ENCODE measurements around the gene NACAD. TPM values are rescaled to one million over a fixed set of nuclear protein-coding genes. Genes with fewer than 3 reads are reported as not detected.
"Not testable (repeated sequence)": the region's sequence is repeated elsewhere in the genome, so short reads cannot be mapped to it uniquely, and the experiment has no call there.

NACAD gene
- total RNA-seq, 1 donor from 2014 or later = 9.6 TPM

GRCh38 chr7:45116048-45116447 lies 27.3 kb upstream of the NACAD start:
- DNase-seq (ENCODE audit: extremely low spot score, unreplicated experiment) = no peak
- Mint-ChIP-seq H3K4me1 (ENCODE audit: unreplicated experiment) (peaks cover 13% of the 10 kb centered on the region), H3K4me3 (ENCODE audit: unreplicated experiment) (no peak overlapping the region), H3K9me3 (ENCODE audit: unreplicated experiment) (no peaks in the 10 kb centered on the region), H3K27ac (ENCODE audit: unreplicated experiment) (no peak overlapping the region), H3K27me3 (ENCODE audit: unreplicated experiment) (peaks cover 31% of the 10 kb centered on the region), H3K36me3 (ENCODE audit: unreplicated experiment) (no peaks in the 10 kb centered on the region)
- TF ChIP-seq CTCF (IDR thresholded peaks at IDR 0.05) = no peak

GRCh38 chr7:45114926-45115325 lies 26.2 kb upstream of the NACAD start:
- Mint-ChIP-seq H3K27ac (ENCODE audit: unreplicated experiment) (no peak overlapping the region), H3K27me3 (ENCODE audit: unreplicated experiment) (peaks cover 31% of the 10 kb centered on the region), H3K4me1 (ENCODE audit: unreplicated experiment) (peaks cover 21% of the 10 kb centered on the region), H3K9me3 (ENCODE audit: unreplicated experiment) (no peaks in the 10 kb centered on the region), H3K4me3 (ENCODE audit: unreplicated experiment) (no peak overlapping the region), H3K36me3 (ENCODE audit: unreplicated experiment) (no peaks in the 10 kb centered on the region)
- DNase-seq (ENCODE audit: extremely low spot score, unreplicated experiment) = no peak
- TF ChIP-seq CTCF (IDR thresholded peaks at IDR 0.05) = no peak

- H3K27ac Mint-ChIP-seq (ENCODE audit: unreplicated experiment); H3K36me3 Mint-ChIP-seq (ENCODE audit: unreplicated experiment); H3K4me3 Mint-ChIP-seq (ENCODE audit: unreplicated experiment); H3K9me3 Mint-ChIP-seq (ENCODE audit: unreplicated experiment); DNase-seq (ENCODE audit: extremely low spot score, unreplicated experiment): not testable (repeated sequence)
- Mint-ChIP-seq H3K27me3 (ENCODE audit: unreplicated experiment) (peaks cover 31% of the 10 kb centered on the region), H3K4me1 (ENCODE audit: unreplicated experiment) (peaks cover 21% of the 10 kb centered on the region)
Observed at GRCh38 chr7:45114257-45114656, 25.5 kb upstream of the NACAD start.

- H3K27me3 Mint-ChIP-seq (ENCODE audit: unreplicated experiment) = peaks cover 31% of the 10 kb centered on the region
- no peak for TF ChIP-seq CTCF (IDR thresholded peaks at IDR 0.05)
- H3K27ac Mint-ChIP-seq (ENCODE audit: unreplicated experiment) = peak overlapping the region; percentile 96
- H3K9me3 Mint-ChIP-seq (ENCODE audit: unreplicated experiment) = no peaks in the 10 kb centered on the region
- H3K4me1 Mint-ChIP-seq (ENCODE audit: unreplicated experiment) = peaks cover 25% of the 10 kb centered on the region
- H3K4me3 Mint-ChIP-seq (ENCODE audit: unreplicated experiment) = peak overlapping the region; percentile 99
- no peak for DNase-seq (ENCODE audit: extremely low spot score, unreplicated experiment)
- H3K36me3 Mint-ChIP-seq (ENCODE audit: unreplicated experiment) = peaks cover 12% of the 10 kb centered on the region
Observed at GRCh38 chr7:45112648-45113047, 23.9 kb upstream of the NACAD start.

- TF ChIP-seq CTCF (IDR thresholded peaks at IDR 0.05) = peak; percentile 51
- peak; percentile 96 for DNase-seq (ENCODE audit: extremely low spot score, unreplicated experiment)
- peak within 1 kb of the TSS; percentile 96 for H3K27ac Mint-ChIP-seq (ENCODE audit: unreplicated experiment)
- peaks cover 26% of the 10 kb centered on the region for H3K4me1 Mint-ChIP-seq (ENCODE audit: unreplicated experiment)
- H3K9me3 Mint-ChIP-seq (ENCODE audit: unreplicated experiment) = no peaks in the 10 kb centered on the region
- H3K4me3 Mint-ChIP-seq (ENCODE audit: unreplicated experiment) = peak within 1 kb of the TSS; percentile 99
- H3K27me3 Mint-ChIP-seq (ENCODE audit: unreplicated experiment) = peaks cover 26% of the 10 kb centered on the region
- H3K36me3 Mint-ChIP-seq (ENCODE audit: unreplicated experiment) = peaks cover 16% of the 10 kb centered on the region
Observed at GRCh38 chr7:45111298-45112223, 22.8 kb upstream of the NACAD start, which contains the start of gene TBRG4. Gene TBRG4 (minus strand): TSS chr7:45111697. CDS start chr7:45109237, 2,460 bp downstream.

All from osteocyte (in vitro differentiated cells).